Right atrium auricular region (tissue), 2 donors: Measurements from ENCODE around the gene DLG2. TPM values are rescaled to one million over a fixed set of nuclear protein-coding genes. Genes with fewer than 3 reads are reported as not detected.

Source experiments
- DNase-seq: peaks from one replicate; pipeline ENCODE4 v3.0.0-alpha.2; 2019; ENCODE audit warnings: low spot score
- H3K27ac ChIP-seq, 2 donors: fragments of 200-600 bp; sonication (generic); 1 replicate in 1 of 2; 2 replicates in 1 of 2; pipeline ENCODE4 v1.5.1; 2016 to 2019
- H3K27me3 ChIP-seq, 2 donors: fragments of 200-600 bp; sonication (generic); one replicate each; pipeline versions ENCODE4 v1.5.1 to v1.6.0; 2017 to 2019
- H3K36me3 ChIP-seq: fragments of 200-600 bp; sonication (generic); one replicate; pipeline ENCODE4 v1.5.1; 2016
- H3K4me1 ChIP-seq, 2 donors: fragments of 200-600 bp; sonication (generic); one replicate each; pipeline versions ENCODE4 v1.5.1 to v1.6.0; 2017 to 2019
- H3K4me3 ChIP-seq, 2 donors: fragments of 200-600 bp; sonication (generic); 1 replicate in 1 of 2; 2 replicates in 1 of 2; pipeline ENCODE4 v1.5.1; 2017 to 2019; ENCODE audit warnings: mild to moderate bottlenecking in 1 of 2, moderate library complexity in 1 of 2
- H3K9me3 ChIP-seq, 2 donors: fragments of 200-600 bp; sonication (generic); one replicate each; pipeline ENCODE4 v1.5.1; 2019
- total RNA-seq, 2 donors: library from RNA; depleted of rRNA; stranded (reverse); fragments of >200 nt; gene quantifications; one replicate each; pipeline ENCODE4 v1.1.0, GENCODE V29; 2016
- TF ChIP-seq, protein P1 (sequence below), 2 donors: fragments of 200-600 bp; sonication (generic); IDR thresholded peaks; one replicate each; pipeline ENCODE4 v1.5.1; 2019; ENCODE audit warnings: antibody characterized with exemption in 2 of 2

The DLG2 gene
- total RNA-seq, 2 donors from 2014 or later, result 6.6 to 6.7 TPM

DNA sequence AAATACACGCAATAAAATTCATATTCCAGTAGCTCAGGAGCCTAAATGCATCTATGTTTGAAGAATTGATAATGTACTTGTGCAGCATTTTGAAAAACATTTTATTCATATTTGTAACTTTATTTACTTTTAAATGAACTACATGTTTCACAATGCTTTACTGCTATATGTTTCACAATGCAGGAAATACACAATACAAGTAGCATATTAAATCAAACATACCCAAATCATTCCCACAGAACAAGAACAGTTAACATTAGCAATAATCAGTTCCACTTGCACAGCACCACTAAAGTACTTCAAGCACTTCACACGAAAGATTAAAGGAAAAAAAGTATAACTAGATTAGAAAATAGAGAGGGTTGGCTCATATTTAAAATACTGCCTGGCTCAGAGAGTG is 1997.4 kb downstream of the DLG2 start:
- no peaks in the 10 kb centered on the region for H3K4me1 ChIP-seq
- DNase-seq, result no peak
- H3K4me3 ChIP-seq, result no peak overlapping the region
- H3K36me3 ChIP-seq, result no peaks in the 10 kb centered on the region
- no peaks in the 10 kb centered on the region for H3K27me3 ChIP-seq
- TF ChIP-seq, protein P1, sequence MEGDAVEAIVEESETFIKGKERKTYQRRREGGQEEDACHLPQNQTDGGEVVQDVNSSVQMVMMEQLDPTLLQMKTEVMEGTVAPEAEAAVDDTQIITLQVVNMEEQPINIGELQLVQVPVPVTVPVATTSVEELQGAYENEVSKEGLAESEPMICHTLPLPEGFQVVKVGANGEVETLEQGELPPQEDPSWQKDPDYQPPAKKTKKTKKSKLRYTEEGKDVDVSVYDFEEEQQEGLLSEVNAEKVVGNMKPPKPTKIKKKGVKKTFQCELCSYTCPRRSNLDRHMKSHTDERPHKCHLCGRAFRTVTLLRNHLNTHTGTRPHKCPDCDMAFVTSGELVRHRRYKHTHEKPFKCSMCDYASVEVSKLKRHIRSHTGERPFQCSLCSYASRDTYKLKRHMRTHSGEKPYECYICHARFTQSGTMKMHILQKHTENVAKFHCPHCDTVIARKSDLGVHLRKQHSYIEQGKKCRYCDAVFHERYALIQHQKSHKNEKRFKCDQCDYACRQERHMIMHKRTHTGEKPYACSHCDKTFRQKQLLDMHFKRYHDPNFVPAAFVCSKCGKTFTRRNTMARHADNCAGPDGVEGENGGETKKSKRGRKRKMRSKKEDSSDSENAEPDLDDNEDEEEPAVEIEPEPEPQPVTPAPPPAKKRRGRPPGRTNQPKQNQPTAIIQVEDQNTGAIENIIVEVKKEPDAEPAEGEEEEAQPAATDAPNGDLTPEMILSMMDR (IDR thresholded peaks at IDR 0.05), result no peak
- no peak overlapping the region for H3K27ac ChIP-seq
- H3K9me3 ChIP-seq, result no peaks in the 10 kb centered on the region

DNA sequence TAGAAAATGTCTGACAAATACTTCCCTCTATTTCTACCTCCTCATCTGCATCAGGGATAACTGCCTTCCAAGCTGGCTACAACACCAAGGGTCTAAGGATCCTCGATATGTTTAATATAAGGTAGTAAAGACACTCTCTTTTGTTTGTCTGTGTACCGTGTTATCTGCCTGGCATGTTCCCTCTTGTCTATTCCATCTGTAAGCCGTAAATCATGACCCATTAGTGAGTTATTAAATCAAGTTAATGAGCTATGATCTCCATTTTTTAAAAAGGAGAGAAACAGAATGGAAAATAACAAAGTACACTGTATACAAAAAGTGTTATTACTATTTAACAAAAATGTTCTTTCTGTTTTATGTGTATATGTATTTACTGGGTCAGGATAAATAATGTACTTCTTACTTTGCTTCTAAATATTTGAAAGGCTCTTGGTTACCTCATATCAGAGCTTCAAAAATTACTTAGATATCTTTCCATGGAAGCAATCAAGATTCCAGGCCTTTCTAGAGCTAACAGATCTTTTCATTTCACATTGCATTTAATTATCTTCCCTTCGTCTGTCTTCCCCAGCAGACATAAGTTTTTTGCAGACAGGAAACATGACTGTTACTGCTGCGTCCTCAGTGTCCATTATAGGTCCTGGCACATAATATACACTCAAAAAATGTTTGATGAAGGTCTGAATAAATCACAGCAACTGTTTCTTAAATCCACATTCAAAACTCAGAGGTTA is 1998.4 kb downstream of the DLG2 start:
- Histone ChIP-seq H3K4me3 (no peak overlapping the region), H3K36me3 (no peaks in the 10 kb centered on the region), H3K9me3 (no peaks in the 10 kb centered on the region), H3K27me3 (no peaks in the 10 kb centered on the region), H3K27ac (no peak overlapping the region), H3K4me1 (no peaks in the 10 kb centered on the region)
- TF ChIP-seq, protein P1 (IDR thresholded peaks at IDR 0.05), result no peak
- DNase-seq, result no peak

DNA sequence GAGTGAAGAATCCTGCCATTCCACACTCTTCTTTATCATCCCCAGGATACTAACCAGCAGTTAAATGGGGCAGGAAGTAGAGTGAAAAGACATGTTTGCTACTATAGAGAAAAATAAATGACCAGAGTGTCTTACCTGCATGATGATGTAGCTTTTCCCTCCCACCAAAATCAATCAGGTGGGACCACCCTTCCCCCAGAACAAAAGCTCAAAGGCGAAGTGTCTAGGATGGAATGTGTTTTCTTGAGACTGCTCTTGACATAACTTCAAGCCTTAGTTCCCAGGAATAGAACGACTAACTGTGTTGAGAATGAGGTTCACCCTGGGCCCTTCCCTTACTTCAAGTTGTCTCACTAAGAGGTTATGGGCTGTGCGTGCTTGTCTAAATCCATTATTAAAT is 2001.8 kb downstream of the DLG2 start:
- H3K9me3 ChIP-seq, result no peaks in the 10 kb centered on the region
- TF ChIP-seq, protein P1 (IDR thresholded peaks at IDR 0.05), result no peak
- no peaks in the 10 kb centered on the region for H3K27me3 ChIP-seq
- no peaks in the 10 kb centered on the region for H3K4me1 ChIP-seq
- H3K4me3 ChIP-seq, result no peak overlapping the region
- no peak overlapping the region for H3K27ac ChIP-seq
- DNase-seq, result no peak
- no peaks in the 10 kb centered on the region for H3K36me3 ChIP-seq

DNA sequence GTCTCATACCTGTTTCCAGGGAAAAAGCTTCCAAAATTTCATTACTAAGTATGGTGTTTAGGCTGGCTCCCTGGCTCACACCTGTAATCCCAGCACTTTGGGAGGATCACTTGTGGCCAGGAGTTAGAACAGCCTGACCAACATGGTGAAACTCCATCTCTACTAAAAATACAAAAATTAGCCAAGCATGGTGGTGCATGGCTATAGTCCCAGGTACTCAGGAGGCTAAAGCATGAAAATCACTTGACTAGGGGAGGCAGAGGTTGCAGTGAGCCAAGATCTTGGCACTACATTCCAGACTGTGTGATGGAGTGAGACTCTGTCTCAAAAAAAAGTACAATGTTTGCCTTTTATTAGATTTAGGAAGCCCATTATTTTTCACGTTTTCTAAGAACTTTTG is 2009.5 kb downstream of the DLG2 start:
- Histone ChIP-seq H3K27ac (no peak overlapping the region), H3K4me1 (no peaks in the 10 kb centered on the region), H3K9me3 (no peaks in the 10 kb centered on the region), H3K27me3 (no peaks in the 10 kb centered on the region), H3K36me3 (no peaks in the 10 kb centered on the region), H3K4me3 (no peak overlapping the region)
- DNase-seq, result no peak
- TF ChIP-seq, protein P1 (IDR thresholded peaks at IDR 0.05), result no peak

DNA sequence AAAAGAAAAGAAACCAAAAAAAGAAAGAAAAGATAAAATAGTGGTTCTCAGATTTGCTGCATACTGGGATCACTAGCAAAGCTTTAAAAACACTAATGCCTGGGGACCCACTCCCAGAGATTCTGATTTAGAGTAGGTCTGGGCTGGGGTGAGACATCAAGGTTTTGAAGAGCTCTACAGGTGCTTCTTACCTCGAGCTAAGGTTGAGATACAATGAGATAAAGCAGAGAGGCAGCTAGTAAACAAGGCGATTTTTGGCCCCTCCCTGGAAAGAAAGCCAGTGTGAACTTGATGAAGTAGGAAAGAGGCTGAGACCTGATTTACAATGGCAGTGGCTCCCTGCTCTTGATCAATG is 2013.4 kb downstream of the DLG2 start:
- Histone ChIP-seq H3K36me3 (no peaks in the 10 kb centered on the region), H3K27me3 (no peaks in the 10 kb centered on the region), H3K27ac (no peak overlapping the region)

More for the DNA sequence above, 2013.4 kb downstream of the DLG2 start:
- Histone ChIP-seq H3K4me1 (no peaks in the 10 kb centered on the region), H3K4me3 (no peak overlapping the region), H3K9me3 (no peaks in the 10 kb centered on the region)
- DNase-seq, result no peak
- TF ChIP-seq, protein P1 (IDR thresholded peaks at IDR 0.05), result no peak
